ENCODE data around the gene TRMT112.

The TRMT112 gene

GRCh38 chr11:64304032-64304315, 13.4 kb downstream of the TRMT112 start:
- Histone ChIP-seq H3K36me3 (peaks cover 13% of the 10 kb centered on the region), H3K27me3 (peaks cover 38% of the 10 kb centered on the region), H3K27ac (peak overlapping the region; percentile 99), H3K4me1 (ENCODE audit: control insufficient read depth in 1 of 2, insufficient read depth in 1 of 2, low read depth in 1 of 2, low read length in 1 of 2) (peaks cover 46 to 57% of the 10 kb centered on the region in 2 experiments), H3K4me3 (ENCODE audit: low read depth in 1 of 2, low read length in 1 of 2) (peak overlapping the region; percentile 72 to 77), H3K9me3 (no peaks in the 10 kb centered on the region)
- TF ChIP-seq, protein P1, sequence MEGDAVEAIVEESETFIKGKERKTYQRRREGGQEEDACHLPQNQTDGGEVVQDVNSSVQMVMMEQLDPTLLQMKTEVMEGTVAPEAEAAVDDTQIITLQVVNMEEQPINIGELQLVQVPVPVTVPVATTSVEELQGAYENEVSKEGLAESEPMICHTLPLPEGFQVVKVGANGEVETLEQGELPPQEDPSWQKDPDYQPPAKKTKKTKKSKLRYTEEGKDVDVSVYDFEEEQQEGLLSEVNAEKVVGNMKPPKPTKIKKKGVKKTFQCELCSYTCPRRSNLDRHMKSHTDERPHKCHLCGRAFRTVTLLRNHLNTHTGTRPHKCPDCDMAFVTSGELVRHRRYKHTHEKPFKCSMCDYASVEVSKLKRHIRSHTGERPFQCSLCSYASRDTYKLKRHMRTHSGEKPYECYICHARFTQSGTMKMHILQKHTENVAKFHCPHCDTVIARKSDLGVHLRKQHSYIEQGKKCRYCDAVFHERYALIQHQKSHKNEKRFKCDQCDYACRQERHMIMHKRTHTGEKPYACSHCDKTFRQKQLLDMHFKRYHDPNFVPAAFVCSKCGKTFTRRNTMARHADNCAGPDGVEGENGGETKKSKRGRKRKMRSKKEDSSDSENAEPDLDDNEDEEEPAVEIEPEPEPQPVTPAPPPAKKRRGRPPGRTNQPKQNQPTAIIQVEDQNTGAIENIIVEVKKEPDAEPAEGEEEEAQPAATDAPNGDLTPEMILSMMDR (IDR thresholded peaks at IDR 0.05) = no peak

- Histone ChIP-seq H3K4me3 (ENCODE audit: low read depth in 1 of 2, low read length in 1 of 2) (peak overlapping the region in 1 of 2 experiments; percentile 72), H3K4me1 (ENCODE audit: control insufficient read depth in 1 of 2, insufficient read depth in 1 of 2, low read depth in 1 of 2, low read length in 1 of 2) (peaks cover 46 to 58% of the 10 kb centered on the region in 2 experiments), H3K9me3 (no peaks in the 10 kb centered on the region), H3K27me3 (peaks cover 44% of the 10 kb centered on the region), H3K36me3 (peaks cover 13% of the 10 kb centered on the region), H3K27ac (peak overlapping the region; percentile 99)
- TF ChIP-seq, protein P1 (IDR thresholded peaks at IDR 0.05) = no peak
Measured at GRCh38 chr11:64303109-64304031, 14.0 kb downstream of the TRMT112 start.

DNA sequence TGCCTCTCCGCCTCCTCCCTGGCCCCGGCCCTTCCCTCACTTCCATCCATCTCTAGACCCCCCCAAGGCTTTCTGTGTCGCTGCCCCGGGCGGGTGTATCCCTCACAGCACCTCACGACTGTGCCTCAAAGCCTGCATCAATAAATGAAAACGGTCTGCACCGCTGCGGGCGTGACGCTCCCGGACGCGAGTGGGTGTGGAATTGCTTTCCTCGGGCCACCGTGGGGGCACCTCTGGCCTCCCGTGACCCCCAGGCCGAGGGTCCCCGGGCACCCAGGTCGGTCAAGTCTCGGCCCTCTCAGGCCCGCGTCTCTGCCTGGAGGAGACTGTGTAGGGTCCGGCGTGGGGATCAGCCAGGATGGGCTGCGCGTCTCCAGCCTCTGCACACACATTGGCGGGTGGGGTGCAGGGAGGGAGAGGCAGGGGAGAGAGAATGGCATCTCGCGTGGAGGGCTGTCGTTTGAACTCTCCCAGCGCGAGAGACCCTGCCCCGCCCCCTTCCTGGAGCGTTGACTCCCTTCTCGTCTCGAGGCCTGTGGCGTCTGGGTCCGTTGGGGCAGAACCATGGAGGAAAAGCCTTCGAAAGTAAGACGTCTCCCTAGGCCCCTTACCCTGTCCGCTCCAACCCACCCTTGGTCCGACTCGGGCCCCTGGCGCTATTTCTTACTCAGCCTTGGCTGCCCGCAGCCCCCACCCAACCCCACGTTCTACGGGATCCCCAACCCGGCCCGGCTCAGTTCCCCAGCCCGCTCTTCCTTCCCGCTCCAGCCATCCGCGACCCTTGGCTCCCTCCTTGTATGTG, 17.3 kb downstream of the TRMT112 start, which contains the start of gene CATSPERZ:
Gene CATSPERZ, plus strand, starts transcription at position 512 of the 802 bp plus-strand sequence. Its CDS starts 53 bp downstream, at position 565.
- peak within 1 kb of the TSS; percentile 53 to 54 for H3K4me3 ChIP-seq (ENCODE audit: low read depth in 1 of 2, low read length in 1 of 2)
- no peaks in the 10 kb centered on the region for H3K36me3 ChIP-seq
- peak within 1 kb of the TSS; percentile 54 for H3K27ac ChIP-seq
- H3K4me1 ChIP-seq (ENCODE audit: control insufficient read depth in 1 of 2, insufficient read depth in 1 of 2, low read depth in 1 of 2, low read length in 1 of 2) = peaks cover 30 to 40% of the 10 kb centered on the region in 2 experiments
- no peaks in the 10 kb centered on the region for H3K9me3 ChIP-seq
- TF ChIP-seq, protein P1 (IDR thresholded peaks at IDR 0.05) = no peak
- peaks cover 78% of the 10 kb centered on the region for H3K27me3 ChIP-seq

- H3K9me3 ChIP-seq = no peaks in the 10 kb centered on the region
- no peak overlapping the region for H3K27ac ChIP-seq
- TF ChIP-seq, protein P1 (IDR thresholded peaks at IDR 0.05) = no peak
- peak overlapping the region in 1 of 2 experiments; percentile 53 for H3K4me3 ChIP-seq (ENCODE audit: low read depth in 1 of 2, low read length in 1 of 2)
- no peaks in the 10 kb centered on the region for H3K36me3 ChIP-seq
- peaks cover 86% of the 10 kb centered on the region for H3K27me3 ChIP-seq
- H3K4me1 ChIP-seq (ENCODE audit: control insufficient read depth in 1 of 2, insufficient read depth in 1 of 2, low read depth in 1 of 2, low read length in 1 of 2) = peaks cover 25 to 32% of the 10 kb centered on the region in 2 experiments
Measured at GRCh38 chr11:64298966-64299846, 18.2 kb downstream of the TRMT112 start.

Data from neutrophil (primary cell).